ENCODE results near the gene BCAR3.

BCAR3 gene

DNA sequence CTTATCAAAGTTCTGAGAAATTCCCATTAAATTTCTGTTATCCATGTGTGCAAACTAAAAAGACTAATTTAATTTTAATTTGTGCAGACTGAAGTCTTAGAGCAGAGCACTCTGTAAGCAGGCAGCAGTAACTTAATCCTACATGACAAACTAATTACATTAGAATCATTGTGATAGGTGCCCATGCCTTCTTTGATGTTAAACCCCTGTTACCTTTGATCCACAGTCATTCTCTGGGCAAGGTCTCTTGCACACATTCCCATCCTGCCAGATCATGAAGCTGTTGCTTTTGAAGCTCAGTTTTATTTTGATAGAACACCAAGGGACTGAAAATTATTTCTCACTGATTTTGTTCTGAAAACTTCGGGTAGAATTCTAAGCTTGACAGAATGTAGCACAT, 77.2 kb downstream of the BCAR3 start:
- DNase-seq (ENCODE audit: low spot score) = no peak
- in situ Hi-C loops (cut with MboI; ENCODE audit: low sequenced_read_pairs, unreplicated experiment) = no loop called here
- TF ChIP-seq, protein P1, sequence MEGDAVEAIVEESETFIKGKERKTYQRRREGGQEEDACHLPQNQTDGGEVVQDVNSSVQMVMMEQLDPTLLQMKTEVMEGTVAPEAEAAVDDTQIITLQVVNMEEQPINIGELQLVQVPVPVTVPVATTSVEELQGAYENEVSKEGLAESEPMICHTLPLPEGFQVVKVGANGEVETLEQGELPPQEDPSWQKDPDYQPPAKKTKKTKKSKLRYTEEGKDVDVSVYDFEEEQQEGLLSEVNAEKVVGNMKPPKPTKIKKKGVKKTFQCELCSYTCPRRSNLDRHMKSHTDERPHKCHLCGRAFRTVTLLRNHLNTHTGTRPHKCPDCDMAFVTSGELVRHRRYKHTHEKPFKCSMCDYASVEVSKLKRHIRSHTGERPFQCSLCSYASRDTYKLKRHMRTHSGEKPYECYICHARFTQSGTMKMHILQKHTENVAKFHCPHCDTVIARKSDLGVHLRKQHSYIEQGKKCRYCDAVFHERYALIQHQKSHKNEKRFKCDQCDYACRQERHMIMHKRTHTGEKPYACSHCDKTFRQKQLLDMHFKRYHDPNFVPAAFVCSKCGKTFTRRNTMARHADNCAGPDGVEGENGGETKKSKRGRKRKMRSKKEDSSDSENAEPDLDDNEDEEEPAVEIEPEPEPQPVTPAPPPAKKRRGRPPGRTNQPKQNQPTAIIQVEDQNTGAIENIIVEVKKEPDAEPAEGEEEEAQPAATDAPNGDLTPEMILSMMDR (IDR thresholded peaks at IDR 0.05; ENCODE audit: borderline replicate concordance, control extremely low read depth, extremely low read depth, insufficient read depth, missing control alignments) = no peak

DNA sequence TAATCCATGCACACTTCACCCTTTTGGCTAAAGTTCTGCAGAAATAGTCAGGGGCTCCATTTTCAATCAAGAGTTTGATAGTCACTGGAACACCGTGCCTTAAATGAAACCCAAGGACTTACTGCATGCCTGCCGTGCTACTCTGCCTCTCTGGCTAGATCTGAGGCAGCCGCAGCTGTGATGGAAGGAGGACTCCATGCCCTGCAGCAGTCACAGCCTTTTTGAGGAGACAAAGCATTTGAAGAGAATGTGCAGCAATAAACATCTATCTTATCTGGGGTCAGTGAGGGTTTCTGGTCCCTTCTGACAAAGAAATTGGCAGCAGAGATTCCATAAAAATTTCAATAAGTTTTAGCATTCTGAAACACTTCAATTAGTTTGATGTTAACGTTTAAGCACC, 78.0 kb downstream of the BCAR3 start:
- in situ Hi-C loops (cut with MboI; ENCODE audit: low sequenced_read_pairs, unreplicated experiment) = no loop called here
- TF ChIP-seq, protein P1 (IDR thresholded peaks at IDR 0.05; ENCODE audit: borderline replicate concordance, control extremely low read depth, extremely low read depth, insufficient read depth, missing control alignments) = no peak
- no peak for DNase-seq (ENCODE audit: low spot score)

DNA sequence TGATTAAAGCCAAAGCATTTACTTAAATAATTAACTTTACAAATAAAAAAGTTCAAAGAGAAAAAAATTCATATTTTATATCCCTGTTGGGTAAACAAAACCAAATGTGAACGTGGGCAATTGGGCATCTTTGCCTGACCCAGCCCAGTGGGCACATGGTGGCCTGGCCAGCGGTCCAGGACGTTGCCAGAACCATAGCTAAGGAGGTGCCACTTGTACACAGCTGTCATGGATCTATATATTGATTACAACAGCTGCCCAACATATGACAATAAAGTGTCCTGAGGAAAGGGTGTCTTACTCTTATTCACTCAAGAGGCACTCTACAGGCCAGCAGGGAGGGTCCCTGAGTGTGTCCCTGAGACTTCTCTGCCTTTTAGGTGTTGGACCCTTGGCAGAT, 78.5 kb downstream of the BCAR3 start:
- TF ChIP-seq, protein P1 (IDR thresholded peaks at IDR 0.05; ENCODE audit: borderline replicate concordance, control extremely low read depth, extremely low read depth, insufficient read depth, missing control alignments) = no peak
- in situ Hi-C loops (cut with MboI; ENCODE audit: low sequenced_read_pairs, unreplicated experiment) = no loop called here
- no peak for DNase-seq (ENCODE audit: low spot score)

DNA sequence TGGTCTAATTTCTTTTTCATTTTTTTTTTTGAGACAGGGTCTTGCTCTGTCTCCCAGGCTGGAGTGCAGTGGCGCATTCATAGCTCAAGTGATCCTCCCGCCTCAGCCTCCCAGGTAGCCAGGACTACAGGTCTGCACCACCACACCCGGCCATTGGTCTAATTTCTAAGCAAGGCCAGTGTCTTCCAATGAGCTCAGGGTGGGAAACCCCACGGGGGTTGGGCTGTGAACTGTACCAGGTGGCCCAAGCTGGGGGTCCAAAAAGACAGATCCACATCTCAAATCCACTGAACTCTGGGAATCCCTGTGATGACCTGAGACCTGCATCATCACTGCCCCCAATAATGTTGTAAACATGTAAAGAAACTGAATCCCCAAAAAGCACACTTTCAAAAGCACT, 79.5 kb downstream of the BCAR3 start:
- no peak for DNase-seq (ENCODE audit: low spot score)
- in situ Hi-C loops (cut with MboI; ENCODE audit: low sequenced_read_pairs, unreplicated experiment) = no loop called here
- TF ChIP-seq, protein P1 (IDR thresholded peaks at IDR 0.05; ENCODE audit: borderline replicate concordance, control extremely low read depth, extremely low read depth, insufficient read depth, missing control alignments) = no peak

DNA sequence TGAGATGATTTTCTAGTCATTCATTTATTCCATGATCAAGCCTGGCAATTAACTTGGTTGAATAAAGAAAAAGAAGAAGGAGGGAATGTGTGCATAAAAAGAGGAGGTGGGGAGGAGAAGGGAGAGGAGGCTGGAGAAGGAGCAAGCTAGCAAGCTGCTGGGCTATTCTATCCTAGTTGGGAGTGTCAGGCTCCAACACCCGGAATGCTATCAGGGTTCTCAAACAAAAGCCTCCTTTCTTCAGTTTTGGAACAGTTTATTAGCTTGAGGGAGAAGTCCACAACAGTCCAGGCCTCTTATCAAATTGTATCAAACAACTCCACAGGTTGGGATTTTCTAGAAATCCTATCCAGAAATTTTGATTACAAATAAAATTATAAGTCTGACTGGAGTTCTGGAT, 80.0 kb downstream of the BCAR3 start:
- in situ Hi-C loops (cut with MboI; ENCODE audit: low sequenced_read_pairs, unreplicated experiment) = no loop called here
- TF ChIP-seq, protein P1 (IDR thresholded peaks at IDR 0.05; ENCODE audit: borderline replicate concordance, control extremely low read depth, extremely low read depth, insufficient read depth, missing control alignments) = no peak
- no peak for DNase-seq (ENCODE audit: low spot score)

DNA sequence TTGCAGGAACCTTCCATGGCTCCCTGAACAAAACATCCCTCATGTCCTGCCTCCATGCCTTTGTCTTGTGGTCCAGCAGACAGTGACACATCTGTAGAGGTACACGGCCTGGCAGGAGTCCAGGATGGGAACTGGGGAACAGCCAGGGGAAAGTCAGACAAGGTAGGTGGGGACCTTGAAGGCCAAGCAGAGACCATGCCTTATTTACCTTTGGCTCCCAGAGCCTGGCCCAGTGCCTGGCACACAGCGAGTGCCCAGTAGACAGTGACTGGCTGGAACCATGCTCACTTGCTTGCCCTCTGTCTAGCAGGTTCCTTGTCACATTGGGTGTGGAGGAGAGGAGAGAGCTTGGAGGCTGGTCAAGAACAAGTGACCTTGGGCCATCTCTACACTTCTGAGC, 81.0 kb downstream of the BCAR3 start:
- no peak for DNase-seq (ENCODE audit: low spot score)
- TF ChIP-seq, protein P1 (IDR thresholded peaks at IDR 0.05; ENCODE audit: borderline replicate concordance, control extremely low read depth, extremely low read depth, insufficient read depth, missing control alignments) = no peak
- in situ Hi-C loops (cut with MboI; ENCODE audit: low sequenced_read_pairs, unreplicated experiment) = no loop called here

DNA sequence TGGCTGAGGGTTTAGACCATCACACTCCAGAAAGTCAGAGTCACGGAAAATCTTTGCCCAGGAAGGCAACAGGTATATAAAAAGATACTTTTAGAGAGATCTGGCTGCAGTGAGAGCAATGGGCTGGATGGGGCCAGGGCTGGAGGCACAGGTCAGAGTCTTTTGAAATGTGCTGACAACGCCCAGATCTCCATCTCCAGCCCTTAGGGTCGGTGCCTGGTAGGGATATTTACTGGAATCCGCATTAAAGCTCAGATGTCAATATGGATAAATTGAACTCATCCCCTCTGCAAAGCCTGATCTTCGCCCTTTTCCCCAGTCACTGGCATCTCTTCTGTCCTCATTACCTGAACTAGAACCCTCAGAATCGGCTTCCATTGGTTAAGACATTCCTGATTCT, 82.2 kb downstream of the BCAR3 start:
- DNase-seq (ENCODE audit: low spot score) = no peak

More for the DNA sequence above, 82.2 kb downstream of the BCAR3 start:
- TF ChIP-seq, protein P1 (IDR thresholded peaks at IDR 0.05; ENCODE audit: borderline replicate concordance, control extremely low read depth, extremely low read depth, insufficient read depth, missing control alignments) = no peak
- in situ Hi-C loops (cut with MboI; ENCODE audit: low sequenced_read_pairs, unreplicated experiment) = no loop called here

All from GM13976 (cell line).